GM18526 (cell line): ENCODE data around the gene BPIFB2.

Experiments used
- POLR2A ChIP-seq: IDR thresholded peaks from 3 replicates; pipeline ENCODE4 v1.6.1; 2011; ENCODE audit not compliant: insufficient read length; ENCODE audit errors: extremely low read depth

The BPIFB2 gene

DNA sequence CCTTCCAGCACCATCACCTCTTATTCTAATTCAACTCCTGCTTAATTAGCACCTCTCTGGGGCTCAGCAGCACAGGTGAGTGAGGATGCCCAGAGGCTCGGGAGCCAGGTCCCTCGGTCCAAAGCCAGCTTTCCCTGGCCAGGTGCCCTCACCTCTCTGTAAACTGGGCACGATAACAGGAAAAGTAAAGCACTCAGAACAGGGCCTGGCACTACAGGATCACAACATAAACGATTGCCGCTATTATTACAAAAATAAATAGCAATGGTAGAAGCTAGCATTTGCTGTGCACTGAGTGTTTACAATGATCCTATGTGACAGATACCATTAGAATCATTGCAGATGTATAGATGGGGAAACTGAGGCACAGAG, 2.6 kb downstream of the BPIFB2 start:
- TF ChIP-seq POLR2A: no peak

DNA sequence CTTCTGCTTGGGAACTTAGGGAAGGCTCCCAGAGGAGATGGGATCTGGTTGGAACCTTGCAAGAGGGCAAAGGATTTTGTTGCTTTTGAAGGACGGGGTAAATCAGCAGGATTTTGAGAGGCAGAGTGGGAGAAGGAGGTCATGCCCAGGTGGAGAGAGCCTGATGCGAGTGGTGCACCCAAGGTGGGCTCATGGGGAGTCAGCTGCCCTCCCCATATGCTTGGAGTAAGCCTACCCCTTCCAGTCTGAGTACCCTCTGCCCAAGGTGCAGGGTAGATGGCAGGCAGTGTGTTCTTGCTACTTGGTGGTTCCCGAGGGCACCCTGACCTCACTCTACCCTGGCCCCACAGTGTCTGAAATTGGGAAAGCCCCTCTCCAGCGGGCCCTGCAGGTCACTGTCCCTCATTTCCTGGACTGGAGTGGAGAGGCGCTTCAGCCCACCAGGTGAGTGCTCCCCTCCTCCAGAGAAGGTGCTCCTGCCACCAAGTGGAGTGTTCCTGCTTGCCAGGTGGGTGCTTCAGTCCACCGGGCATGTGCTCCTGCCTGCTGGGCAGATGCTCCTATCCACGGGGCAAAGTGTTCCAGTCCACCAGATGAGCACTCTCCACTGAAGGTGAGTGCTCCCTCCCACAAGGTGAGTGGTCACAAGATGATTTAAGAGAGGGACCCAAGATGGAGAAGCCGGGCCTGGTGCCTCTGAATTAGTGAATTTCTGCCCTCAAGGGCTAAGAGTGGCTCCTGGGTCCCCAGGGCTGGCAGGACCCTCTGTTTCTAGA, 3.4 kb downstream of the BPIFB2 start:
- no peak for TF ChIP-seq POLR2A

DNA sequence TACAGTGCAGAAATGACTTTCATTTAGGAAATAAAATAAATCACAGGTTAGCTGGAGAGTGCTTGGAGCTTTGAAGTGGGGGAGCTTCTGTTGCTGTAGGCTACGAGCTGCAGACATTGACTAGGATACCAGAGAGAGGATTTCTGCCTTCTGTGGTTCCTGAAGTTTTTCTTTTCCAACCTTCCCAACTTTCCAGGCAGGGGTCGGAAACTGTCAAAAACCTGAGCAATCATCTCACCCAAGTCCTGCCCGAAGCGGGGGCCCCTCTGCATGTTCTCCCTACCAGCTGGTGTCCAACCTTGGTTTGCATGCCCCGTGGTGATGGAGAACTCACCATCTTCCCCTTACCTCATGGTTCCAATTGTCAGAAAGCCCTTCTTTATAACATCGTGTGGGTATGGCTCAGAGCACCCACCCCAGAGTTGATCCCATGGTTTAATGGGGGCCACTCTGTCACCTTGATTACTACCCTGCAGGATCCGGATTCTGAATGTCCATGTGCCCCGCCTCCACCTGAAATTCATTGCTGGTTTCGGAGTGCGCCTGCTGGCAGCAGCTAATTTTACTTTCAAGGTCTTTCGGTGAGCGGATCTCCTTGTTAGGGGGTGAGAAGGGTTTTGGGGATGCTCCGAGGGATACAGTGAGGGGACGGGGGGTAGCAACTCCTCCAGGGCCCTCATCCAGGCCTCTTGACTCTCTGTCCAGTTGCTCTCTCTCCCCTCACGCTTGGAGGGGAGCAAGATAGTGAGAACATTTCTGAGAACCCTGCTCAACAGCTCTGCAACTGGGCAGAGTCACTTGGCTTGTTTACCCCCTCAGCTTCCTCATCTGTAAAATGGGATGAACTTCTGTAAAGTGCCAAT, 5.1 kb downstream of the BPIFB2 start:
- no peak for TF ChIP-seq POLR2A

DNA sequence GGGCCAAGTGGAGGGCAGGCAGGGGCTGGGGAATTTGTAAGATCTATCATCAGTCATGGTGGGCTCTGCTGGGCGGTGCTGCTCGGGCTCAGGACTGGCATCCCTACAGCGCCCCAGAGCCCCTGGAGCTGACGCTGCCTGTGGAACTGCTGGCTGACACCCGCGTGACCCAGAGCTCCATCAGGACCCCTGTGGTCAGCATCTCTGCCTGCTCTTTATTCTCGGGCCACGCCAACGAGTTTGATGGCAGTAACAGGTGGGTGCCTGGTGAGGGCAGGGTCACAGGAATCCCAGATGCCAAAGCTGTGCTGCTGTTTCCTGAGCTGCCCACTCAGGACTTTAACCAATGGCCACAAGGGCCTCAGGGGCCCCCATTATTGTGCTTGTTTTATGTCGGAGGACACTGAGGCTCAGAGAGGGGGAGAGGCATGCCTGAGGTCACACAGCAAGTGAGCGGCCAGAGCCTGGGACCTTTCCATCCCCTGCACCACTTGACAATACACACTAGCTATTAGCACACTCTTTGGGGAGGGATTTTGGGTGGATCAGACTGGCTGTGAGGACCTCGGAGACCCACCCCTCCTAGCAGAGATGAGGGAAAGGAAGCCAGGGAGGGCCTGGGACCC, 6.3 kb downstream of the BPIFB2 start:
- TF ChIP-seq POLR2A: no peak

DNA sequence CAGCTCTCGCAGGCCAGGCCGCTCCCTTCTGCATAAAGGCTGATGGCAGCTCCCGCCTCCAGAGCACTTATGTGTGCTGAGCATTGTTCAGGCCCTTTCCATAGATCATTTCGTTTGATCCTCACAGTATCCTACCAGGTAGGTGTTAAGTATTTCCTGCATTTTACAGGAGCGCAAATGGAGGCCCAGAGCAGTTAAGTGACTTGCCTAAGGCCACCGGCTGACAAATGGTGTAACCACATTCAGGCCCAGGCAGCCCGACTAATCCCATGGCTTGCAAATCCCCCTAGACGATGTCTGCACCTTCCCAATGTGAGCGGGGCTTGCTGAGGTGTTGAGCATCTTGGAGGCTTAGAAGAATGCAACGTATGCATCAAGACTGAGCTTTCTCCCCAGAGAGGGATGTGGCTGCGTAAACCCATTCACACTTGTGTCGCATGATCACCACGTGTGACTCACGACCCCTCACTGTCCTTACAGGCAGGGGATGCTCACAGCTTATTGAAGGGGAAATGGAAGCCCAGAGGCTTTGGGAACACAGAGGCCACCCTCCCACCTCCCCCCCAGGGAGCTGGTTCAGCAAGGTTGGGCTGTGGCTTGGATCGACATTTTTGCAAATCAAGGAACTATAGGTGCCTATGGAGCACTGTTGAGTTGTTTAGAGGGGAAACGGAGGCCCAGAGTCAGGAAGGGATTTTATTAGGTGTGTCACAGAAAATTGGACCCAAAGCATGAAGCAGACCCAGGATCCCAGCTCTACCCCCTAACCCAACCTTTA, 7.0 kb downstream of the BPIFB2 start:
- TF ChIP-seq POLR2A: no peak

DNA sequence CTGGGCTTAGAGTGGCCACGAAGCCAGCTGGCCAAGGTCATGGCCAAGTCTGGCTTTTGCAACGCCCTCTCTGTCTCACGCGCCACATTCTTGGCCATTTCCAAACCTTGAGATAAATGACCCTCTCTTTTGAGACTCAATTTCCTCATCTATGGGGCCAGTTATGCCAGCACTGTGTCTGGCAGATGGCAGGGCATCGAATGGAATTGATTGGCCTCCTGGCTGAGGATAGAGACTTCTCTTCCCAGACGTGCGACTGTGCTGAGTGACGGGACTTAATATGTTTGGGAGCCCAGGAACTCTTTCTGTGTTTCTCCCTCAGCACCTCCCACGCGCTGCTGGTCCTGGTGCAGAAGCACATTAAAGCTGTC, 7.6 kb downstream of the BPIFB2 start:
- no peak for TF ChIP-seq POLR2A

DNA sequence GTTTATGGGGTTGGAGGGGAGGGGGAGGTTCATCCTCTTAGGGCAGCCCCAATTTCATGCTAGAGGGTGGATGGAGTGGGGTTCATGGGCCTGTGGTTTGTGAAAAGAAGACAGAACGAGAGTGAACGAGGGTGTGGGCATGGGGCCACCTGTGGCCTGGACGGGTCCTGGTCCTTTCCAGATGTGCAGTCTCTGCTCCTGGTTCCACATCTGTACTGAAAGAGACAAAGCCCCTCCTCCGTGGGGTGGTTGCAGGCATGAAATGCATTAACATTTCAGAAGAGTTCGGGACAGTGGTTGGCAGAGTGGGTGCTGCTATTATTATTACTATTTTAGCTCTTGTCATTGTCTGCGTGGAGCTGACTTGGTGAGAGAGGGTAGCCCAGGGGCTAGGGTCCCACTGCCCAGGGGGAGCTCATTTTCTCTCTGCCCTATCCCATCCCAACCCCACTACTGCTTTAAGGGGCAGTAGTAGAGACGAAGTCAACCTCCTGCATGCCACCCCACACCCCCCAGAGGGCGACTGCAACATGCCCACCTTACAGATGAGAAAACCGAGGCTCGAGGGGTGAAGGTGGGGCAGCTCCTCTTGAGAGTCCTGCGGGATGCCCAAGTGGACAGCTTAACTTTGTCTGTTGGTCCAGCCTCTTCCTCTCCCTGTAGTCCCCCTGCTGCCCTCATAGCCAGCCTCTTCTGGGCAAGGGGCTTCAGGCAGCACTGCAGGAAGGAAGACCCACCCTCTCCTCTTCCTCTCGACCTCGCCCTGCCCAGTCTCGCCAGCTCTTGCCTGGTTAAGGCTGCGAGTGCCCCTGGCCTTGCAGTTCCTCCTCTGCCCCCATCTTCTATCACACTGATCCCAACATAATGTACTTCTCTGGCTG, 8.4 kb downstream of the BPIFB2 start:
- TF ChIP-seq POLR2A: no peak

DNA sequence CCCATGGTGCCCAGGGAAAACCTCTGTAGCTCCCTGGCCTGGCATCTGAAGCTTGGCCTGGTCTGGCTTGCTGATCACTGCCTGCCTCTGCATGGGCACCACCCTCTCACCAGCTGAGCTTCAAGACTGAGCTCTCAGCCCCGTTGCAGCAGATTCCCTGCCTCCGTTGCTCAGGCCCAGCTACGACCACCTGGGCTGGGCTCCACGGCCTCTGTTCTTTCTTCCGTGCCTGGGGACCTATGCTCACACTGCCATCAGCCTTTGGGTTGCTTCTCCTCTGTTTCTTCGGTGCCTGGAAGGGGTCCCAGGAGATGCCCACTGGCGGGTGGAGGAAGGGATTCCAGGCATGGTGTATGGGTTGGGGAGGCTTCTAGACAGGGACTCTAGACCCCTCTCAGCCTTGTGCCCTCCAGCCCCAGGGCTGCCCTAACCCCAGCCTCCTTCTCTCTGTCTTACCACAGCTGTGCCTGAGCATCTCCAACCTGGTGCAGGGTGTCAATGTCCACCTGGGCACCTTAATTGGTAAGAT, 9.1 kb downstream of the BPIFB2 start:
- TF ChIP-seq POLR2A: no peak

DNA sequence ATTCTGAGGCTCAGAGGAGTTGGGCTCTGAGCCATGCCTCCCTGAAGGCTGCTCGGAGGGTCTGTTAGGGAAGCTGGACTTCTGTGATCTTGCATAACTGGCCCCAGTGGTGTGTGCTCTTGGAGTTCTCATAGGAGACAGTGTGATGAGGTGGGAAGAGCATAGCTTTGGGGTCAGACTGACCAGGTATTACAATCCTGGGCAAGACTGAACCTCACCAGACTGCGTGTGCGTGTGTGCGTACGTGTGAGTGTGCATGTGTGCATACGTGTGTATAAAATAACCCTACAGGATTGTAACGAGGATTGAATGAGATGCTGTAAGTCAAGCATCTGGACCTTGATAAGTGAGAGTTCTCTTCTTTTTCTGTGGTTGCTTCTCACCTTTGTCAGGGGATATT, 10.0 kb downstream of the BPIFB2 start:
- no peak for TF ChIP-seq POLR2A

DNA sequence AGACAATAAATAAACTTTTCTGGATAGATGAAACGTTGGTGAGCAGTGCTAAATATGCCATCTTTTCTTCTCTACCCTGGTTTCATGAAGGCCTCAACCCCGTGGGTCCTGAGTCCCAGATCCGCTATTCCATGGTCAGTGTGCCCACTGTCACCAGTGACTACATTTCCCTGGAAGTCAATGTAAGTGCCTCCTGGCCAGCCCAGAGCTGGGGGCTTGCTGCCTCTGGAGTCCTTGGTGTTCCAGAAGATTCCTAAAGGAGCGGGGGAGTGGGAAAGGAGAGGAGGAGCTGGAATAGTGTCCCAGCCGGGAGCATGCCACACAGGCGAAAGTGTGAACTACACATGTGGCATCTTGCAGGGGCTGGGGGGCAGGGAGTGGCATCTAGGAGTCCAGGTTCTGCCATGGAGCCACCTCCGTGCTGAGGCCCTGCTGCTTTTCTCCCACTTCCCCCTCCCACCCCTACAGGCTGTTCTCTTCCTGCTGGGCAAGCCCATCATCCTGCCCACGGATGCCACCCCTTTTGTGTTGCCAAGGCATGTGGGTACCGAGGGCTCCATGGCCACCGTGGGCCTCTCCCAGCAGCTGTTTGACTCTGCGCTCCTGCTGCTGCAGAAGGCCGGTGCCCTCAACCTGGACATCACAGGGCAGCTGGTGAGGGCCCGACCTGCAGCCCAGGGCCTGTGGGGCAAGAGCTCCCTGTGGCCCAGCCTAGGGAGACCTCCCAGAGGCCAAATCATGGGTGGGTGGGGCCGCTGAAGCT, 10.8 kb downstream of the BPIFB2 start:
- no peak for TF ChIP-seq POLR2A

DNA sequence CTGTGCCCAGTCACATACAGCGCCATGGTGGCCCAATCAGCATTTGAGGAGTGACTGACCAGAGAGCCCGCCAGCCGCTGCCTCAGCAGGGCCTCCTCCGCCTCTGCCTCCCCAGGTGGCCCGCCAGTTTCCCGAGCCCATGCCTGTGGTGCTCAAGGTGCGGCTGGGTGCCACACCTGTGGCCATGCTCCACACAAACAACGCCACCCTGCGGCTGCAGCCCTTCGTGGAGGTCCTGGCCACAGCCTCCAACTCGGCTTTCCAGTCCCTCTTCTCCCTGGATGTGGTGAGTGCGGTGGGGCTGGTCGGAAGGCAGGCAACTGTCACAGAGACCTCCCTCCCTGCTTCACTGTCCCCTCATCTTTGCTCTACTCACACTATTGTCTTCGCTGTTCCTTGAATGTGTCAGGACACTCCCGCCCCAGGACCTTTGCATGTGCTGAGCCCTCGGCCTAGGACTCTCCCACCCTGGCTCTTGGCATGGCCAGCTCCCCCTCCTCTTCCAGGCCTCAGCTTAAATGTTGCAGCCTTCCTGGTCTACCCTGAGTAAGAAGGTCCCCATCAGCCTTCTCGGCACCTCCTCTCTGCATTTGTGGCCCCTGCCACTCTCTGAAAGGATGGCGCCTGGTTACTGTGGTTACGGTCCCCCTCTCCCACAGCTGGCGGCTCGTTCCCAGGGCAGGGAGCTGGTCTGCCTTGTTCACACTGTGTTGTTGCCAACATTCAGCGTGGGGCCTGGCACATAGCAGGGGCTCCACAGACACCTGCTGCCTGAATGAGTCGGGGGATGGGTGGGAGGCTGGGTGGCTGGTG, 12.2 kb downstream of the BPIFB2 start:
- no peak for TF ChIP-seq POLR2A

DNA sequence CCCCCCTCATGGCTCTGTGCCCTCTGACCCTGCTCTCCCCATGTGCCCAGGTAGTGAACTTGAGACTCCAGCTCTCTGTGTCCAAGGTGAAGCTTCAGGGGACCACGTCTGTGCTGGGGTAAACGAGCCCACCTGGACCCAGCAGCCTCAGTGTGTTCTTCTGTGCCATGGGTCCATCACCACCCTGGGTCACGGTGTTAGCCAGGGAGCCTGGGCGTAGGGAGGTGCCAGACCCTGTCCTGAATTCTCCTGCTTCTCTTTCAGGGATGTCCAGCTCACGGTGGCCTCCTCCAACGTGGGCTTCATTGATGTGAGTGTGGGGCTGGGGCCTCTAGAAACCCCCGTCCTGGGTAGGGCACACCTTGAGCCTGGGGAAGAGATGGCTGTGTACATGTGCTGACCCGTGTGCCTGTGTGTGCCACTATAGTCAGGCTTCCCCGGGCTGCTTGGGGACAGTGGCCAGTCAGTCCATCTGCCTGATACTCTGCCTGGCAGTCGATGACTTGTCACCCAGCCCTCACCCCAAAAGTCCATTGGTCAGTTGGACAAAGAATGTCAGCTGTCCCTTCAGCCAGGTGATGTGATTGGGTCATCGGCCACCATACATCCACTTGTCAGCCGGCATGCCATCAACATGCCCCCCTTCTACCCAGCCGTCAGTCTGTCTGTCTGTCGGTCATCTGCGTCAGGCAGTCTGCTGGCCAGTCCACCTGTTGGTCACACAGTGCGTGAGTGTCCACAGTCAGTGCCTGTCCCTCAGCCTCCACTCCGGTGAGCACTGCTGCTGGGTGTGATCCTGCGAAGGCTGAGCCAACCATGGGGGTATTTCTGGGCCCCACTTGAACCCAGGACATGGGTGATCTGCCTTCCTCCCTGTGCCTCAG, 13.0 kb downstream of the BPIFB2 start:
- no peak for TF ChIP-seq POLR2A
